Esophagus squamous epithelium (tissue), 4 donors: ENCODE measurements around the gene CPED1.

Experiments
- CTCF ChIP-seq, 6 experiments: fragments of 450-650 bp in 4 of 6; fragments of 200-600 bp in 2 of 6; sonication (generic) in 2 of 6; IDR thresholded peaks; one replicate each; pipeline ENCODE4 v1.5.1; 2016 to 2019; ENCODE audit warnings: antibody characterized with exemption in 6 of 6, mild to moderate bottlenecking in 4 of 6, moderate library complexity in 4 of 6
- POLR2A ChIP-seq, 4 donors: fragments of 450-650 bp; IDR thresholded peaks; one replicate each; pipeline ENCODE4 v1.6.1; 2017; ENCODE audit warnings: antibody characterized with exemption in 4 of 4, mild to moderate bottlenecking in 4 of 4, moderate library complexity in 3 of 4

- TF ChIP-seq CTCF (IDR thresholded peaks at IDR 0.05) (no peak), POLR2A (IDR thresholded peaks at IDR 0.05) (no peak)
Observed at GRCh38 chr7:120987280-120987679, 1.2 kb upstream of the CPED1 start.
